ENCODE data around the gene CALHM4.

DNA sequence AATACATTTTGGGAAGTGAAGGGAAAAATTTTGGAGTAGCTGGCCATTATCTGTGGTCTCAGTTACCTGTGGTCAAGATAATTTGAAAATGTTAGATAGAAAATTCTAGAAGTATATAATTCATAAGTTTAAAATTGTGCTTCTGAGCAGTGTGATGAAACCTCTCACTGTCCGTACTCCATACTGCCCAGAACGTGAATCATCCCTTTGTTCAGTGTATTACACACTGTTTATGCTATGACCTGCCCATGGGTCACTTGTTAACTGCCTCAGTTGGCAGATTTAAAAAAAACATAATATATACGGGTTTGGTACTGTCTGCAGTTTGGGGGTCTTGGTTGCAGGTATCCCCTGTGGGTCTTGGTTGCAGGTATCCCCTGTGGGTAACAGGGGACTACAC, 46.2 kb upstream of the CALHM4 start:
- TF ChIP-seq, protein P1, sequence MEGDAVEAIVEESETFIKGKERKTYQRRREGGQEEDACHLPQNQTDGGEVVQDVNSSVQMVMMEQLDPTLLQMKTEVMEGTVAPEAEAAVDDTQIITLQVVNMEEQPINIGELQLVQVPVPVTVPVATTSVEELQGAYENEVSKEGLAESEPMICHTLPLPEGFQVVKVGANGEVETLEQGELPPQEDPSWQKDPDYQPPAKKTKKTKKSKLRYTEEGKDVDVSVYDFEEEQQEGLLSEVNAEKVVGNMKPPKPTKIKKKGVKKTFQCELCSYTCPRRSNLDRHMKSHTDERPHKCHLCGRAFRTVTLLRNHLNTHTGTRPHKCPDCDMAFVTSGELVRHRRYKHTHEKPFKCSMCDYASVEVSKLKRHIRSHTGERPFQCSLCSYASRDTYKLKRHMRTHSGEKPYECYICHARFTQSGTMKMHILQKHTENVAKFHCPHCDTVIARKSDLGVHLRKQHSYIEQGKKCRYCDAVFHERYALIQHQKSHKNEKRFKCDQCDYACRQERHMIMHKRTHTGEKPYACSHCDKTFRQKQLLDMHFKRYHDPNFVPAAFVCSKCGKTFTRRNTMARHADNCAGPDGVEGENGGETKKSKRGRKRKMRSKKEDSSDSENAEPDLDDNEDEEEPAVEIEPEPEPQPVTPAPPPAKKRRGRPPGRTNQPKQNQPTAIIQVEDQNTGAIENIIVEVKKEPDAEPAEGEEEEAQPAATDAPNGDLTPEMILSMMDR (IDR thresholded peaks at IDR 0.05): no peak
- TF ChIP-seq POLR2A (IDR thresholded peaks at IDR 0.05): no peak
